Naive B cell (primary cell): ENCODE results near the gene MTMR4. TPM values are rescaled to one million over a fixed set of nuclear protein-coding genes. Genes with fewer than 3 reads are reported as not detected.
A peak's percentile ranks its signal among the peaks of the same experiment; 100 is the strongest.

Experiments used
- ATAC-seq, 2 donors: fragments of 150-1000 bp; cut with Tn5 transposase; 2 replicates each; pipeline ENCODE4 v1.10.0; 2021; ENCODE audit warnings: low read depth in 2 of 2, mild to moderate bottlenecking in 2 of 2, moderate library complexity in 2 of 2
- DNase-seq: peaks from one replicate; pipeline ENCODE4 v3.0.0; 2022
- H3K27ac Mint-ChIP-seq, 6 donors: one replicate each; pipeline ENCODE4 v1.8.0; 2020 to 2022; ENCODE audit warnings: mild to moderate bottlenecking in 6 of 6, mixed read lengths in 6 of 6, moderate library complexity in 5 of 6, inconsistent platforms in 2 of 6
- H3K27me3 Mint-ChIP-seq, 3 donors: one replicate each; pipeline ENCODE4 v1.8.0; 2021 to 2022; ENCODE audit warnings: mixed read lengths in 3 of 3, mild to moderate bottlenecking in 1 of 3
- H3K36me3 Mint-ChIP-seq, 2 donors: one replicate each; pipeline ENCODE4 v1.8.0; 2020 to 2022; ENCODE audit warnings: mixed read lengths in 2 of 2, inconsistent platforms in 1 of 2, mild to moderate bottlenecking in 1 of 2
- H3K4me1 Mint-ChIP-seq, 3 donors: one replicate each; pipeline ENCODE4 v1.8.0; 2020 to 2022; ENCODE audit warnings: mixed read lengths in 3 of 3, inconsistent platforms in 1 of 3, mild to moderate bottlenecking in 1 of 3, moderate library complexity in 1 of 3
- H3K4me3 Mint-ChIP-seq, 8 donors: one replicate each; pipeline ENCODE4 v1.8.0; 2020 to 2022; ENCODE audit warnings: mild to moderate bottlenecking in 8 of 8, mixed read lengths in 8 of 8, moderate library complexity in 8 of 8, inconsistent platforms in 2 of 8
- H3K9me3 Mint-ChIP-seq, 7 donors: one replicate each; pipeline ENCODE4 v1.8.0; 2020 to 2022; ENCODE audit warnings: mixed read lengths in 7 of 7, mild to moderate bottlenecking in 5 of 7, inconsistent platforms in 2 of 7, moderate library complexity in 1 of 7
- polyA plus RNA-seq, 6 donors: library from polyadenylated mRNA; unstranded; fragments of 300-500 nt; fragmentation: Illumina TruSeq; gene quantifications; one replicate each; pipeline ENCODE4 v1.2.3, GENCODE V29; 2021; ENCODE audit warnings: low read depth in 6 of 6

MTMR4 gene
- polyA plus RNA-seq, 6 donors from 2014 or later: 12.9 to 35.7 (median 30.4) TPM

DNA sequence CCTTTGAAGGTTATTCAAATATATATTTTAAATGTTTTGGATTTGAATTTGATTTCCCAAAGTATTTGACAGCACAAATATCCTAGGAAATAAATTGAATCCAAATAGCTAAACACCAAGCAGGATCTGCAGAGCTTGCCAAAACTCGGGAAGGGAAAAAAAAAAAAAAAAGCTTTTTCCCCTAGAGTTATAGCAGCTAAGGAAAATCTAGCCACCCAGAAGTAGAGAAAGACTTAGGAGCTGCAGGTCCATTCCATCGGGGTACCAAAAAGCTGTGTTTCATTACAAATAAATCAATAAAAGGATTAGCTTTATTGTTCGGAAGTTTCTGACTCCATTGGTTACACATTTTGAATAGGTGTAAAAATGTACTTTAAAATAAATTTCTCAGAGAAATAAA is 45.5 kb downstream of the MTMR4 start:
- Mint-ChIP-seq H3K36me3 (no peaks in the 10 kb centered on the region), H3K9me3 (no peaks in the 10 kb centered on the region), H3K4me1 (no peaks in the 10 kb centered on the region), H3K27me3 (no peaks in the 10 kb centered on the region), H3K4me3 (no peak overlapping the region), H3K27ac (no peak overlapping the region)
- ATAC-seq: no peak
- no peak for DNase-seq

GRCh38 chr17:58455491-58455890 is 58.9 kb downstream of the MTMR4 start:
- H3K4me1 Mint-ChIP-seq: peaks cover 0 to 4% (median 0%) of the 10 kb centered on the region in 3 donors
- H3K4me3 Mint-ChIP-seq: no peak overlapping the region
- H3K36me3 Mint-ChIP-seq: peaks cover 8% of the 10 kb centered on the region in 2 donors
- ATAC-seq: no peak
- H3K9me3 Mint-ChIP-seq: peaks cover 0 to 5% (median 0%) of the 10 kb centered on the region in 7 donors
- no peaks in the 10 kb centered on the region for H3K27me3 Mint-ChIP-seq
- DNase-seq: no peak
- H3K27ac Mint-ChIP-seq: peak overlapping the region in 1 of 6 donors; percentile 71

DNA sequence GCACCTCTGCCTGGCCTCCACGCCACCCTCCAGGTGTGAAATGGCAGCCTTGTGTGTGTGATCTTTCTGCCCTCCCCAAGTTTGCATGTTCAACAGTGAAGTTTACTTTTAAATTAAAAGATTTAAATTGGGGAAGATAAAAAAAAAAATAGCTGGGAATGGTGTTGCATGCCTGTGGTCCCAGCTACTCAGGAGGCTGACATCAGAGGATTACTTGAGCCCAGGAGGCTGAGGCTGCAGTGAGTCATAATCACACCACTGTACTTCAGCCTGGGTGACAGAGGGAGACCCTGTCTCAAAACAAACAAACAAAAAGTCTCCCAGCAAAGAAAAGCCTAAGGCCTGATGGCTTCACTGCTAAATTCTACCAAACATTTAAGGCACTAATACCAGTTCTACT is 61.7 kb downstream of the MTMR4 start:
- Mint-ChIP-seq H3K27ac (no peak overlapping the region), H3K4me3 (no peak overlapping the region), H3K36me3 (peaks cover 8 to 16% of the 10 kb centered on the region in 2 donors), H3K4me1 (peaks cover 0 to 4% (median 0%) of the 10 kb centered on the region in 3 donors), H3K27me3 (no peaks in the 10 kb centered on the region), H3K9me3 (peaks cover 0 to 5% (median 0%) of the 10 kb centered on the region in 7 donors)
- DNase-seq (no peak), ATAC-seq (no peak)

DNA sequence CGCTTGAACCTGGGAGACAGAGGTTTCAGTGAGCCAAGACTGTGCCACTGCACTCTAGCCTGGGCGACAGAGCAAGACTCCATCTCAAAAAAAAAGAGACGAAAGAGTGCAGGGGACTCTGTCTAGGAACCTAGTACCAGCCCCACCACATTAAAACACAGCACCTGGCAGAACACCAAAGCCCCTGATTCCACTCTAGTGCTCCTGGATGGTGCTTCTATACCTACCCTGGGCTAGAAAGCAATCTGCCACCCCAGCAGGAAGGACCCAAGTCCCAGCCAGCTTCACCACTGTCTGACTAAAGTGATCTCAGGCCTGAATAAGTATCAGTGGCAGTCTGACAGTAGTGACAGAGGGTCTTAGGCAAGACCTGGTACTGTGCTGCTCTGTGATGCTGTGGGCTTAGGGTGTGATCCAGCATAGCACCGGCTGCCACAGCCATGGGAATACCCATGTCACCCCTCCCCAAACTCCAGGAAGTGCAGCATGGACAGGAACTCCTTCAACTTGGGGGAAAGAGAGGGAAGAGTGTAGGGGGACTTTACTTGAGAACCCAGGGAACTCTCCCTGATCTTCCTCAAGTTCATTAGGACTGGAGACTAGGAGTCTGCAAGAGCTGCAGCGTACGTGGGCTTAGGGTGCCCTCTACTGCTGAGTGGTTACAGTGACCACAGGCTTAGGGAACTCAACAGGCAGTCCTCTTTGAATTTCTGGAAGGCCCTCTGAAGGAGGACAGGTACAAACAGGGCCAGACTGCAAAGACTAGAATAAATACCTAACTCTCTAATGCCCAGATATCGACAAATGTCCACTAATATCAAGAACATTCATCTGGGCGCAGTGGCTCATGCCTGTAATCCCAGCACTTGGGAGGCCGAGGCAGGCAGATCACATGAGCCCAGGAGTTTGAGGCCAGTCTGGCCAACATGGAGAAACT is 67.1 kb downstream of the MTMR4 start:
- no peaks in the 10 kb centered on the region for H3K27me3 Mint-ChIP-seq
- peaks cover 0 to 23% of the 10 kb centered on the region in 2 donors for H3K36me3 Mint-ChIP-seq
- no peaks in the 10 kb centered on the region for H3K9me3 Mint-ChIP-seq
- ATAC-seq: peak; percentile 62 to 76
- peak overlapping the region in 1 of 8 donors; percentile 1 for H3K4me3 Mint-ChIP-seq
- H3K27ac Mint-ChIP-seq: peak overlapping the region in 1 of 6 donors; percentile 56
- peak; percentile 40 for DNase-seq
- H3K4me1 Mint-ChIP-seq: peaks cover 0 to 8% (median 0%) of the 10 kb centered on the region in 3 donors

- peaks cover 0 to 5% (median 0%) of the 10 kb centered on the region in 3 donors for H3K4me1 Mint-ChIP-seq
- no peak overlapping the region for H3K27ac Mint-ChIP-seq
- H3K4me3 Mint-ChIP-seq: no peak overlapping the region
- DNase-seq: no peak
- H3K36me3 Mint-ChIP-seq: peaks cover 0 to 23% of the 10 kb centered on the region in 2 donors
- ATAC-seq: no peak
- no peaks in the 10 kb centered on the region for H3K9me3 Mint-ChIP-seq
- no peaks in the 10 kb centered on the region for H3K27me3 Mint-ChIP-seq
Measured at GRCh38 chr17:58446086-58446485, 68.4 kb downstream of the MTMR4 start.

Other genes with a start within 250 kb of the MTMR4 start
- under 1 TPM in 2 of 6 donors, not detected in 4; 0.12 to 0.29 TPM for gene MPO, start 233.7 kb downstream of the MTMR4 start, polyA plus RNA-seq
- gene TSPOAP1, start 185.8 kb downstream of the MTMR4 start, polyA plus RNA-seq: under 1 TPM in 4 of 6 donors, not detected in 2; 0.03 to 0.58 (median 0.38) TPM
- gene SUPT4H1, start 162.4 kb downstream of the MTMR4 start, polyA plus RNA-seq: 100 to 1,000 TPM in 4 of 6 donors, 10 to 100 TPM in 2; 77.4 to 128 (median 110) TPM
- gene RNF43, start 97.1 kb downstream of the MTMR4 start, polyA plus RNA-seq: 1 to 10 TPM in 1 of 6 donors, under 1 TPM in 5; 0.28 to 1.2 (median 0.56) TPM
- 1 to 10 TPM; 1.3 to 4.6 (median 3.1) TPM for gene HSF5, start 26.2 kb downstream of the MTMR4 start, polyA plus RNA-seq
- gene TEX14, start 177.4 kb upstream of the MTMR4 start, polyA plus RNA-seq: 1 to 10 TPM in 1 of 6 donors, under 1 TPM in 2, not detected in 3; 0.26 to 1.0 (median 0.44) TPM
- gene RAD51C, start 178.0 kb upstream of the MTMR4 start, polyA plus RNA-seq: 10 to 100 TPM; 44.9 to 96.2 (median 53.0) TPM
- gene PPM1E, start 241.2 kb upstream of the MTMR4 start, polyA plus RNA-seq: under 1 TPM in 2 of 6 donors, not detected in 4; 0.04 to 0.08 TPM